NT2/D1 (cell line): Measurements from ENCODE around the gene EIF4A3.

Experiments used
- DNase-seq: peaks from one replicate; pipeline ENCODE4 v3.0.0-alpha.2; 2011; ENCODE audit warnings: low read depth, low spot score
- H3K27me3 ChIP-seq: 2 replicates; pipeline ENCODE4 v1.6.0; 2011; ENCODE audit warnings: mild to moderate bottlenecking; ENCODE audit not compliant: insufficient read length, insufficient read depth
- H3K36me3 ChIP-seq: 2 replicates; pipeline ENCODE4 v1.6.1; 2011; ENCODE audit warnings: mild to moderate bottlenecking, low read length, mixed read lengths; ENCODE audit not compliant: insufficient read depth, insufficient read length
- H3K4me1 ChIP-seq: 2 replicates; pipeline ENCODE4 v1.5.1; 2011; ENCODE audit not compliant: insufficient read depth, insufficient read length
- H3K4me3 ChIP-seq: 2 replicates; pipeline ENCODE4 v1.5.1; 2011; ENCODE audit warnings: low read depth; ENCODE audit not compliant: insufficient read length
- H3K9ac ChIP-seq: 2 replicates; pipeline ENCODE4 v1.6.0; 2011; ENCODE audit warnings: low read depth; ENCODE audit not compliant: insufficient read length
- H3K9me3 ChIP-seq: 2 replicates; pipeline ENCODE4 v1.5.1; 2011; ENCODE audit warnings: mild to moderate bottlenecking, low read length; ENCODE audit not compliant: insufficient read depth
- SUZ12 ChIP-seq: IDR thresholded peaks from 2 replicates; pipeline ENCODE4 v1.6.1; 2011; ENCODE audit not compliant: insufficient read length, insufficient read depth; ENCODE audit errors: extremely low read depth
- YY1 ChIP-seq: IDR thresholded peaks from 2 replicates; pipeline ENCODE4 v1.6.1; 2011; ENCODE audit not compliant: insufficient read length, insufficient read depth
- ZNF274 ChIP-seq: IDR thresholded peaks from 2 replicates; pipeline ENCODE4 v1.6.1; 2011; ENCODE audit warnings: mild to moderate bottlenecking, low read depth, low read length

The EIF4A3 gene

DNA sequence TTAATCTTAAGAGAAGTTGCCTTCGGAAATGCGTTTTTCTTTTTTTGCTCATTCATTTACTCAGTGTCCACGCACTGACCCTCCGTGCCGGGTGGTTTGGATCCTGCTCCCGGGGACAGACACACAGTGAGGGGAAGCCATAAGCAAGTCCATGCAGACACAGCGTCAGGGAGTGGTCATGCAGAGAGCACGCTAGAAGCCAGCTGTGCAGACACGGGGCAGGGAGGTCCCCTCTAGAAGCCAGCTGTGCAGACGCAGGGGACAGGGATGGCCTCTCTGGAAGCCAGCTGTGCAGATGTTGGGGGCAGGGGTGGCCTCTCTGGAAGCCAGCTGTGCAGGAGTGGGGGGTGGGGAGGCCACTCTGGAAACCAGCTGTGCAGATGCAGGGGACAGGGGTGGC lies 40.8 kb downstream of the EIF4A3 start:
- no peak for DNase-seq
- Histone ChIP-seq H3K4me1 (peaks cover 15% of the 10 kb centered on the region), H3K9me3 (no peaks in the 10 kb centered on the region), H3K4me3 (no peak overlapping the region), H3K9ac (no peak overlapping the region), H3K27me3 (no peaks in the 10 kb centered on the region), H3K36me3 (peaks cover 46% of the 10 kb centered on the region)
- TF ChIP-seq SUZ12 (no peak), YY1 (no peak), ZNF274 (no peak)

DNA sequence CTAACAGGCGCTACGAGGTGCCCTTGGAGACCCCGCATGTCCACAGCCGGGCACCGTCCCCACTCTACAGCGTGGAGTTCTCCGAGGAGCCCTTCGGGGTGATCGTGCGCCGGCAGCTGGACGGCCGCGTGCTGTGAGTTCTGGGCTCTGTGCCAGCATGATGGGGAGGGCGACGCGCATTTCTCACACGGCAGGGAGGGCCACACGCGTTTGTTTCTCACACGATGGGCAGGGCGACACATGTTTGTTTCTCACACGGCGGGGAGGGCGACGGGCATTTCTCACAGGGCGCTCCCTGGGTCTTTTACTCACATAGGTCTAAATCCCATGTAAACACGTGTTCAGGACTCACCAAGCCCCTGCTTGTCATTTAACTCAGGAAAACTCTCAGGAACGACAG lies 41.2 kb downstream of the EIF4A3 start:
- Histone ChIP-seq H3K9me3 (no peaks in the 10 kb centered on the region), H3K4me3 (no peak overlapping the region), H3K27me3 (no peaks in the 10 kb centered on the region), H3K9ac (no peak overlapping the region), H3K4me1 (peaks cover 15% of the 10 kb centered on the region), H3K36me3 (peaks cover 44% of the 10 kb centered on the region)
- no peak for DNase-seq
- TF ChIP-seq YY1 (no peak), SUZ12 (no peak), ZNF274 (no peak)

GRCh38 chr17:80104956-80105375 lies 42.0 kb downstream of the EIF4A3 start:
- Histone ChIP-seq H3K9me3 (no peaks in the 10 kb centered on the region), H3K4me1 (peaks cover 10% of the 10 kb centered on the region), H3K36me3 (peaks cover 38% of the 10 kb centered on the region), H3K4me3 (no peak overlapping the region), H3K27me3 (peaks cover 5% of the 10 kb centered on the region), H3K9ac (no peak overlapping the region)
- DNase-seq: no peak
- TF ChIP-seq YY1 (no peak), ZNF274 (no peak), SUZ12 (no peak)

DNA sequence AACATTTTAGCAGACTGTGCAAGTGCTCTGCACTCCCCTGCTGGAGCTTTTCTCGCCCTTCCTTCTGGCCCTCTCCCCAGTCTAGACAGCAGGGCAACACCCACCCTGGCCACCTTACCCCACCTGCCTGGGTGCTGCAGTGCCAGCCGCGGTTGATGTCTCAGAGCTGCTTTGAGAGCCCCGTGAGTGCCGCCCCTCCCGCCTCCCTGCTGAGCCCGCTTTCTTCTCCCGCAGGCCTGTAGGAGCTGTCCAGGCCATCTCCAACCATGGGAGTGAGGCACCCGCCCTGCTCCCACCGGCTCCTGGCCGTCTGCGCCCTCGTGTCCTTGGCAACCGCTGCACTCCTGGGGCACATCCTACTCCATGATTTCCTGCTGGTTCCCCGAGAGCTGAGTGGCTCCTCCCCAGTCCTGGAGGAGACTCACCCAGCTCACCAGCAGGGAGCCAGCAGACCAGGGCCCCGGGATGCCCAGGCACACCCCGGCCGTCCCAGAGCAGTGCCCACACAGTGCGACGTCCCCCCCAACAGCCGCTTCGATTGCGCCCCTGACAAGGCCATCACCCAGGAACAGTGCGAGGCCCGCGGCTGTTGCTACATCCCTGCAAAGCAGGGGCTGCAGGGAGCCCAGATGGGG lies 42.5 kb downstream of the EIF4A3 start:
- TF ChIP-seq SUZ12 (no peak), ZNF274 (no peak), YY1 (no peak)
- Histone ChIP-seq H3K4me1 (peaks cover 12% of the 10 kb centered on the region), H3K9me3 (no peaks in the 10 kb centered on the region), H3K36me3 (peaks cover 32% of the 10 kb centered on the region), H3K9ac (no peak overlapping the region), H3K27me3 (peaks cover 6% of the 10 kb centered on the region), H3K4me3 (no peak overlapping the region)
- no peak for DNase-seq

GRCh38 chr17:80103449-80104085 lies 43.4 kb downstream of the EIF4A3 start:
- no peak overlapping the region for H3K4me3 ChIP-seq
- TF ChIP-seq ZNF274 (no peak), SUZ12 (no peak), YY1 (no peak)
- H3K27me3 ChIP-seq: peaks cover 6% of the 10 kb centered on the region
- peaks cover 24% of the 10 kb centered on the region for H3K36me3 ChIP-seq
- H3K9me3 ChIP-seq: no peaks in the 10 kb centered on the region
- DNase-seq: no peak
- peaks cover 12% of the 10 kb centered on the region for H3K4me1 ChIP-seq
- H3K9ac ChIP-seq: peak overlapping the region; percentile 14

- peak overlapping the region; percentile 99 for H3K4me3 ChIP-seq
- DNase-seq: no peak
These were observed 44.1 kb downstream of the EIF4A3 start for GRCh38 chr17:80102664-80103448.

DNA sequence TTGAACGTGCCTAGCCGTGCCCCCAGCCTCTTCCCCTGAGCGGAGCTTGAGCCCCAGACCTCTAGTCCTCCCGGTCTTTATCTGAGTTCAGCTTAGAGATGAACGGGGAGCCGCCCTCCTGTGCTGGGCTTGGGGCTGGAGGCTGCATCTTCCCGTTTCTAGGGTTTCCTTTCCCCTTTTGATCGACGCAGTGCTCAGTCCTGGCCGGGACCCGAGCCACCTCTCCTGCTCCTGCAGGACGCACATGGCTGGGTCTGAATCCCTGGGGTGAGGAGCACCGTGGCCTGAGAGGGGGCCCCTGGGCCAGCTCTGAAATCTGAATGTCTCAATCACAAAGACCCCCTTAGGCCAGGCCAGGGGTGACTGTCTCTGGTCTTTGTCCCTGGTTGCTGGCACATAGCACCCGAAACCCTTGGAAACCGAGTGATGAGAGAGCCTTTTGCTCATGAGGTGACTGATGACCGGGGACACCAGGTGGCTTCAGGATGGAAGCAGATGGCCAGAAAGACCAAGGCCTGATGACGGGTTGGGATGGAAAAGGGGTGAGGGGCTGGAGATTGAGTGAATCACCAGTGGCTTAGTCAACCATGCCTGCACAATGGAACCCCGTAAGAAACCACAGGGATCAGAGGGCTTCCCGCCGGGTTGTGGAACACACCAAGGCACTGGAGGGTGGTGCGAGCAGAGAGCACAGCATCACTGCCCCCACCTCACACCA lies 44.8 kb downstream of the EIF4A3 start:
- peaks cover 6% of the 10 kb centered on the region for H3K27me3 ChIP-seq
- H3K9me3 ChIP-seq: no peaks in the 10 kb centered on the region
- peak overlapping the region; percentile 100 for H3K9ac ChIP-seq
- peaks cover 14% of the 10 kb centered on the region for H3K4me1 ChIP-seq
- peak overlapping the region; percentile 99 for H3K4me3 ChIP-seq
- TF ChIP-seq SUZ12 (no peak), YY1 (no peak), ZNF274 (no peak)
- DNase-seq: no peak
- peaks cover 11% of the 10 kb centered on the region for H3K36me3 ChIP-seq

More at GRCh38 chr17:80102664-80103448, 44.1 kb downstream of the EIF4A3 start:
- TF ChIP-seq ZNF274 (no peak), SUZ12 (no peak), YY1 (no peak)
- Histone ChIP-seq H3K4me1 (peaks cover 12% of the 10 kb centered on the region), H3K9ac (peak overlapping the region; percentile 14), H3K9me3 (no peaks in the 10 kb centered on the region), H3K27me3 (peaks cover 6% of the 10 kb centered on the region), H3K36me3 (peaks cover 17% of the 10 kb centered on the region)
